Tongue (tissue), 2 donors: ENCODE measurements around the gene MUC21. TPM values are rescaled to one million over a fixed set of nuclear protein-coding genes. Genes with fewer than 3 reads are reported as not detected.
"Not testable (repeated sequence)": the region's sequence is repeated elsewhere in the genome, so short reads cannot be mapped to it uniquely, and the experiment has no call there.

Experiments
- DNase-seq: peaks from one replicate; pipeline ENCODE4 v3.0.0-alpha.2; 2015
- total RNA-seq: library from RNA; depleted of rRNA; stranded (reverse); fragments of >200 nt; gene quantifications from one replicate; pipeline ENCODE4 v1.2.3, GENCODE V29; 2014

The MUC21 gene
- total RNA-seq: 6.9 TPM

DNA sequence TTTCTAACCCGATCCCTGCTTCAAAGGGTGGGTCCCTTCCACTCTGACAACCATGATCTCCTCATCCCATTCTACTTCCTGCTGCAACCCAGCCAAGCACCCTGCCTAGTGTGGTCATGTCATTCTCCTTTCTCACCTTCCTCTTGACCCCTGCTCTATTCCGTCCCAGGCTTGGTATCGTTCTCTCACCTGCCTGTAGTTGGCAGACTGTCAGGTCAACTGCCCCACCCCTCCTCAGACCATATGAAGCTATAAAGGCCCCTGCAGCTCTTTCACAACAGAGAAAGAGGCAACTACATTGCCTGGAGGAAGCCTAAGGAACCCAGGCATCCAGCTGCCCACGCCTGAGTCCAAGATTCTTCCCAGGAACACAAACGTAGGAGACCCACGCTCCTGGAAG is at the start of gene MUC21:
Gene MUC21, plus strand, starts transcription at position 280 of the 400 bp plus-strand sequence. CDS start 241 bp downstream, outside the sequence.
- no peak for DNase-seq

DNA sequence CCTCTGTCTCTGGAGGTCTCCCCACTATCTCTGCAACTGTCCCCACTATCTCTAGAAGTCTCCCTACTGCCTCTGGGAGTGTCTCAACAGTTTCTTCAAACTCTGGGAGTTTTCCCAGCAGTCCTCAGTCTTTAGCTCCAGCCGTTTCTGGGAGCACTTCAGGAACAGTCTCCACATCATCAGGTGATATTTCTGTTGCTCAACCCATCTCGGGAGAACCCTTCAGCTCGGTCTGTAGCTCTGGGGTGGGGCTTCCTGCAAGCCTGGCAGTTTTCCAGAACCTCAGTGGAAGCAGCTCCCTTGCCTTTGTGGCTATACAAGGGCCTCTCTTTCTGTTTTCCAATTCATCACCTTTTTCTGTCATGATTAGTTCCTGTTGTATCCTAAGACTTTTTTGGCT is 48.5 kb upstream of the MUC21 start:
- DNase-seq: no peak

DNA sequence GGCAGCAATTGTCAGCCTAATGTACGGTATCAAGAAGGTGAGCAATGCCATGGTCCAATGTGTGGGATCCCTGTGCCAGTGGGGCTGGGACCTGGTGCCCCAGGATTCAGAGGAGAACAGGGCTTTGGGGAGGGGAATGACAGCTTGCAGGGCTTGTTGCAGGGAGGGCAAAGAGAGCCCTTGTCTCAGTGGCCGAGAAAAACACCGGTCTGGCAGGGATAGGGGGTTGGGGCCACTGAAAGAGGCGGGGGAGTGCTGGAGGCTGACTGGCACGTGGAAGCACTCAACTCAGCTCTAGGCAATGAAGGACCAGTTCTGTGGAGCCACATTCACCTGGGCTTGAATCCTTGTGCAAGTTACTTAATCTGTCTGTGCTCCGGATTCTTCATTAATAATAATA is 46.3 kb upstream of the MUC21 start:
- no peak for DNase-seq

DNA sequence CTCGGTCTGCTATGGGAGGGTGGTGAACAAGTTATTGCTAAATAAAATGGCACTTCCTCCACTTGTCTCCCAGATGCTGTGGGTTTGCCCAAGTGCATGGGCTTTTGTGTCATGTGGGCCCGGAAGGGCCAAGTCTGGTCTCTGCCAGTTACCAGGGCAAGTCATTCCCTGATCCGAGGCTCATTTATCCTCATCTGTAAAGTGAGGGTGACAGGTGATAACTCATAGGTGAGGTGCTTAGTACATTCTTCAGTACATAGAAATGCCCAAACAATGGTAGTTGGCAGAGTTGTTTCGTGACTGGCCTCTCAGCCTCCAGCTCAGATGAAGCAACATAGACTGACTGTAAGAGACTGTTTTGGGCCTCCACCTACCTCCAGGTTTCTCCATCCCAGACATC is 44.8 kb upstream of the MUC21 start:
- DNase-seq: no peak

DNA sequence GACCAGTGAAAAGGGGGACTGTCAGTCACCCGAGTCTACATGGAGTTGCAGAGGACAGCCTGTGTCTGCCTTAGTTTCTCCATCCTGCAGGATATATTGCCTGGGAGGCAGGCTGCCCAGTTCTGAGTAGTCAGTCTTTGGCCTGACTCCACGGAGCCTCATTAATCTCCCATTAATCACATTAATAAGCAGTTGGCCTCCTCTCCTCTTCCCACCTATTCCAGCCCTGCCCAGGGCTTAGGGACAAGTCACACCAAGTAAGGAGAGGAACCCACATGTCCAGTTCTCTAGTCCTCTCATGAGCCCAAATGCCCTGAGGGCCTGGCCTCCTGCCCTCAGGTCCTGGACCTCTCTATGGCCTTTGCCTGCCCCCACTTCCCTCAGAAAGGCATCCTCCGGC is 44.0 kb upstream of the MUC21 start:
- no peak for DNase-seq

DNA sequence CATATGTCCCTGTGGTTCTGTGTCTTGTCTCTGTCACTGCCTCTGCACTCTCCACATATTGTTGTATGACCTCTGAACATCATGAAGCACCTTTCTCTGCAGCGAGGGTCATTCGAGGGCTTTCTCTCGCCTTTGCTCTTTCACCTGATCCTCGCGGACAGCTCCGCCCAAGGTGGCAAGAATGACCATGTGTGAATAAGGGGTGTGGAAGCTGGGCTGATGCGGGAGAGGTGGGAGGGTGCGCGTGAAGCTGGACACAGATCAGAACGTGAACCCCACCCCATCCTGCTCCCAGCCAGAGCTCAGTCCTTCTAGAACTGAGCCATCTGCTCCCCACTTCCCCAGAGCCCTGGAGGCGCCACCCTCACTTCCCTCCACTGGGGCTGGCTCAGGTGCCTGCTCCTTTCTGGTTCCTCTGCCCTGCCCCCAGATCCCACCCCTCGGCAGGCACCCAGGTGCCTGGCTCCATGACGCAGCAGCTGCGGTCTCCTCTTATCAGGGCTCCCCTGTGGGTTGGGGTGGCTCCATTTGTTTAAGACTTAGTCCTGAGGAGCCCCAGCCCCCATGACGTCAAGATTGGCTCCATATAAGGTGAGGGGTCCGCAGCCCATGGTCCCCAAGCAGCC is 43.0 kb upstream of the MUC21 start, which contains the start of gene MUCL3:
Gene MUCL3, plus strand, starts transcription at position 613 of the 626 bp plus-strand sequence. CDS start 27 bp downstream, outside the sequence.
- no peak for DNase-seq

DNA sequence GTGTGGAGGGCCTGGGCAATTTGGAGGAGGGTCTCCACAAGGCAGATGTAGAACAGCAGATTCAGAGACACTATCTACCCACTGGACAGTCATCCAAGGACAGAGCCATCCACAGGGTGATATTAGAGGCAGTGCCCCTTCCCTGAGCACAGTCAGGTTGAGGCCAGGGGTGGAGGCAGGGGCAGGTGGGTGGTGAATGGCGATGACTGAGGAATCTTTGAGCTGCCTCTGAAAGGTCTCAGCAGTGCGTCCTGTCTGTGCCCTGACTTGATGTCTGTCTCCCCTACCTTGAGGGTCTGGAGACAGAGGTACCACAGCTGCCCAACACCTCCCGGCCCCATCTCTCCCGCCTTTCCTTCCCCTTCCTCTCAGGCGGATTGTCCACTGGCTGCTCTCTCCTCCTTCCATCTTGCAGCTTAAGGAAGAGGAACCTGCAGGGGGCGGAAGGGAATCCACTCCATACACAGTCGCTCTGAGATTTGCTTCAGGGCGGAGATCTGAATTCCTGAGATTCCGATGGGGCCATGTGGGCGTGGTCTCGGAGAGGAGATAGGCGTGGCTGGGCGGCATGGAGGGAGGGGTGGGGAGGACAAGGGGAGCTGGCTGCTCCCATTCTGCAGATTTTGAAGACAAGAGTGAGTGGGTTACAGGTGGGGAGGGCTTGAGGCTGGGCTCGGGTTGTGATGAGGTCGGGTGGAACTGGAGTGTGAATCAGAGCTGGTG is 41.0 kb upstream of the MUC21 start:
- DNase-seq: peak; percentile 72

DNA sequence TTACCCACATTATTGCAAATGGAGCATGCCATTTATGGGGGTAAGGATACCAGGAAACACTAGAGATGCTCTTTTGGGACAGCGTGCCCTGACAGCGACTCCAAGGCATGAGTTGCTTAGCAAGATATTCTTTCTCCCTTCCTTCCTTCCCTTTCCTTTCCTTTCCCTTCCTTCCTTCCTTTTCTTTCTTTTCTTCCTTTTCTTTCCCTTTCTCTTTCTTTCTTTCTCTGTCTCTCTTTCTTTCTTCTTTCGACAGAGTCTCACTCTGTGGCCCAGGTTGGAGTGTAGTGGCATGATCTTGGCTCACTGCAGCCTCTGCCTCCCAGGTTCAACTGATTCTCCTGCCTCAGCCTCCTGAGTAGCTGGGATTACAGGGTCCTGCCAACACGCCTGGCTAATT is 39.5 kb upstream of the MUC21 start:
- no peak for DNase-seq

DNA sequence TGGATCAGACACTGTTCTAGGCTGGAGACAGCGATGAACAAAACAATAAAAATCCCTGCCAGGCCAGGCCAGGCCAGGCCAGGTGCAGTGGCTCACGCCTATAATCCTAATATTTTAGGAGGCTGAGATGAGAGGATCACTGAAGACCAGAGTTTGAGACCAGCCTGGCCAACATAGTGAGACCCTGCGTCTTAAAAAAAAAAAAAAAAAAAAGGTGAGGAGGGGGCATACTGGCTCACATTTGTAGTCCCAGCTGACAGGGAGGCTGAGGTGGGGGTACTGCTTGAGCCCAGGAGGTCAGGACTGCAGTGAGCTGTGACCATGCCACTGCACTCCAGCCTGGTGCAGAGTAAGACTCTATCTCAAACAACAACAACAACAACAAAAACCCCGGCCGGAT is 38.2 kb upstream of the MUC21 start:
- no peak for DNase-seq

DNA sequence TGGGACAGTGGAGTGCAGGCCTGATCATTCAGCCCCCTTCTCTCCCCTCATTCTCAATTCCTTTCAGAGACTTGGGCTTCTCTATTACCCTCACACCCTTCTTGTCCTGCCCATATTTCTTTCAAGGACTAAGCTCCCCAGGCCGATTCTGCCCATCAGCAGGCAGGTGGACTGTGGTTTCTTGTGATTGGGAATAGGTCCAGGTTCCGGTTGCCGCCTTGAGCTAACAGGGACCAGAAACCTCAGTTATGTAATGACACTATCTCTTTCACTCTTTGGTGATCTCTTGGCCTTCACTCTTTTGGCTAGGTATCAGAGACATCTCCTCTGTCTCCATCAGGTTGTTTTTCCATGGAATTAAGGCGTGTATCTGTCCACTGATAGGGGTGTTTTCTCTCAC is 36.3 kb upstream of the MUC21 start:
- no peak for DNase-seq

DNA sequence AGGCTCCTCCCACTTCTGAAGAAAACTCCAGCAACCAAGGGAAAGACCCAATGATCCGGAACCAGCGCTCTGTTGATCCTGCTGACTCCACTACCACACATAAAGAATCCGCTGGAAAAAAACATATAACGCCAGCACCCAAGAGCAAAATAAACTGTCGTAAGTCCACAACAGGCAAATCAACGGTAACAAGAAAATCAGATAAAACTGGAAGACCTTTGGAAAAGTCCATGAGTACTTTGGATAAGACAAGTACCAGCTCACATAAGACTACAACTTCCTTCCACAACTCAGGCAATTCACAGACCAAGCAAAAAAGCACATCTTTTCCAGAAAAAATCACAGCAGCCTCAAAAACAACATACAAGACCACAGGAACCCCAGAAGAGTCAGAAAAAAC is 34.7 kb upstream of the MUC21 start:
- no peak for DNase-seq

DNA sequence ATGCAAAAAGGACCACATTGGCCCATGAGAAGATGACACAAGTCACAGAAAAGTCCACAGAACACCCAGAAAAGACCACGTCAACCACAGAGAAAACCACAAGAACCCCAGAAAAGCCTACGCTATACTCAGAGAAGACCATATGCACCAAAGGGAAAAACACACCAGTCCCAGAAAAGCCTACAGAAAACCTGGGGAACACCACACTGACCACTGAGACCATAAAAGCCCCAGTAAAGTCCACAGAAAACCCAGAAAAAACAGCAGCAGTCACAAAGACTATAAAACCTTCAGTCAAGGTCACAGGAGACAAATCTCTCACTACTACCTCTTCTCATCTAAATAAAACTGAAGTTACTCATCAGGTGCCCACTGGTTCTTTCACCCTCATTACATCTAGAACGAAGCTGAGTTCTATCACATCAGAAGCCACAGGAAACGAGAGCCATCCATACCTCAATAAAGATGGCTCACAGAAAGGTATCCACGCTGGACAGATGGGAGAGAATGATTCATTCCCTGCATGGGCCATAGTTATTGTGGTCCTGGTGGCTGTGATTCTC is 31.5 kb upstream of the MUC21 start:
- no peak for DNase-seq

DNA sequence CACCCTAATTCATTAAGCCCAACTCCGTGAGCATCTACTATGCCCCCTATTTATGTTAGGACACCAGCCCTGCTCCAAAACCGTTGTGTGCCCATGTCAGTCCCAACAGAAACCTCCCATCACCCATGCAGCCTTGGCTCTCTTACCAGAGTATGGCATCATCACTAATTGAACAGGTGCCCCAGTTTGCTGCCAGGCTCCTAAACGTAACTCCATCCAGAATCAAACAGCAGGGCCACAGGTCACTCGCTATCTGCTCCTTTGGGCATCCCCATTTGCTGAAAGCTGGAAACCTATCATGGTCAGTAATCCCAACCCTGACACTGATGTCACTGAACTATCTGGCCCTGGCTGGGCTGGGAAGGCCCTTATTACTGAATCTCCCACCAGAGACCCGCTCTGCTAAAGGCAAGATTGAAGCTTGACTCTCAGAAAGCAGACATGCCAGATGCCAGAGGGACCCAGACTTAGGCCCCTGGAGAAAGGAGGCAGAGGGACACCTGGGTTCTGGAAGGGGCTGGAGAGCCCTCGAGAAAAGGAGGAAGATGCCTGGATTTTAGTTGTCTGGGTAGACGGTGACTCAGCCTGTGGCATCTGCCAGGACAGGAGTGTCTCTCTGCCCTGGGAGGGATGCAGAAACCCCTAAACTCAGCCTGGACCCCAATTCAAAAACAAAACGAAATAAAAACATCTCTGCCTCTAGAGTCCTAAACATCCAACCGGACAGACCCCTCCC is 28.7 kb upstream of the MUC21 start:
- no peak for DNase-seq

DNA sequence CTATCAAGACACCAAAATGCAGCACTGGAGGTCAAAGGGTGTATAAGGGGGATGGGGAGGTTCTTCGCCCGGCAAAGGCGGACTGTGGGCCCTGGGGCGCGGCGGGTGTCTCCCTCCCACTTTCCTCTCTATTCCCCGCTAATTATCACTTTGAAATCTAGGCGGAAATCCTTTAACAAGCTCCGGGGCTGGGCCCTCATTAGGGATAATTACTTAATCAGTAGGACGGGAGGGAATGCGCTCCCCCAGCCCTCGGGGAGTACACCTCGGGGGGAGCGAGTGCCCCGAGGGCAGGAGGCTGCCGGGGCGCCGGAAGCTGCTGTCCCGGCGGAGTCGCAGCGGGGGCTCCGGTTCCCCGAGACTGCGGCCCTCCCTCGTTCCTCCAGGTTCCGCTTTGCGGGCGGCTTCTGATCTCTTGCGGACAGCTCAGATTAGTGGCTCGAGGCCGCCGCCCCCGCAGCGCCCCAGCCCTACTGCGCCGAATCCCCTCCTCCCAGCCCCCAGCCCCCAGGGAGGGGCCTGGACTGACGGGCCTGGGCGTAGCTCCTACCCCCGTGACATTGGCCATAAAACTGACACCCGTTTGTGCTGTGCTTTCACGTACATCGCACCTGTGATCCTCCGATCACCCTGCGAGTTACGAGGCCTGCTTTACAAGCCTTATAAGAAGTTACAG is 28.0 kb upstream of the MUC21 start:
- peak; percentile 43 for DNase-seq

DNA sequence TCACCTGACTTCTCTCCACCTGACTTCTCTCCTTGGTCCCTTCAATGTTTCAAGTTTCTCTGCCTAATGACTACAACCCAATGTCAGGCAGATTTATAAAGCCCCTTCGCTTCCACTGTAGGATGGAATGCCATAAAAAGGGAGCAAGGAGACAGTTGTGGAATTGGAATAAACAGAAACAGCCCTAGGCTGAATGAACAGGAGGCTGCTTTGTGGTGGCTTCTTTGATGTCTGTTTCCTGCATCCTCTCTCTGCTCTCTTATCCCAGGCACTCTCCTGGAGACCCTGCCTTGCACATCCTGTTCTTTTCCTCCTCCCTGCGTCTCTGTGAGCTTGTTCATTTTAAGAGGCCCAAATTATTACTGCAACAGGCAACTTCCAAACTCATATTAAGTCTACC is 25.8 kb upstream of the MUC21 start:
- no peak for DNase-seq

DNA sequence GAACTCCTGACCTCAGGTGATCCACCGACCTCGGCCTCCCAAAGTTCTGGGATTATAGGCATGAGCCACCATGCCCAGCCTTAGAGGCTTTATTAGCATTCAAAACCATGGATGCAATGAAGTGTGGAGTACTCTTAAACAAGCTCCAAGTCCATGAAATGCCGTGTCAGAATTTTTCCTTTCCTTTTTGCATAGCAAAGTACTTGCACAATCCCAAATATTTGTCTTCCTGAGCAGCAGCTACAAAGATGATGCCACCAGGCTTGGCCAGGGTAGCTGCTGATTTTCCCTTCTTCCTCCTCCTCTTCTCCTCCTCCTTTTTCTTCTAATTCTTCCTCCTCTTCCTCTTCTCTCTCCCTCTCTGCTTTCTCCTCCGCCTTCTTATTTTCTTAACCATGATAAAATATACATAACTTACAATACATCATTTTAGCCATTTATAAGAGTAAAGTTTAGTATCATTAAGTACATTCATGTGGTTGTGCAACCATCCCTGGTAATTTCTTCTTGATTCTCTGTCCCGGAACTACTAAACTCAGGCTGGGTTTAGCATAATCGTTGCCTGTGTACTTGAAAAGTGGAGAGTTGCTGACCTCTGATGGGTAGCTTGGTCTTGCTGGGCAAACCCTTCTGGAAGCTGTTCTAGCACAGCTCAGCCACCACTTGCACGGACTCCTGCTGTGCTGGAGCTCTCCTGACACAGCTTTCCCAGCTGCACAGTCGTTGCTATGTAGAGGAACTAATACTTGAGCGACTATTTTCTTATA is 22.4 kb upstream of the MUC21 start:
- DNase-seq: no peak

DNA sequence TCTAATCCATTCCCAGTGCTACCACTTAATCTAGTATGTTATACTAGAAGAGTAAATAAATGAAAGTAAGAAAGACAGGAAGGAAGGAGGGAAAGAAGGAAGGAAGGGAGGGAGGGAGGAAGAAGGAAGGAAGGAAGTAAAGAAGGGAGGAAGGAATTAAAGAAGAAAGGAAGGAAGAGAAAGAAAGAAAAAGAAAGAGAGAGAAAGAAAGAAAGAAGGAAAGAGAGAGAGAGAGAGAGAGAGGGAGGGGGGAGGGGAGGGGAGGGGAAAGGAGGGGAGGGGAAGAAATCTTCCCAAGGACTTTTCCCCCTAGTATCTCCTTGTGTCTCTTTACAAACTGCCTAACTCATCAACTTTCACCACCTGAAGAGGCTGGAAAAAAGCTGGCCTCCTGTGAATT is 20.8 kb upstream of the MUC21 start:
- no peak for DNase-seq

DNA sequence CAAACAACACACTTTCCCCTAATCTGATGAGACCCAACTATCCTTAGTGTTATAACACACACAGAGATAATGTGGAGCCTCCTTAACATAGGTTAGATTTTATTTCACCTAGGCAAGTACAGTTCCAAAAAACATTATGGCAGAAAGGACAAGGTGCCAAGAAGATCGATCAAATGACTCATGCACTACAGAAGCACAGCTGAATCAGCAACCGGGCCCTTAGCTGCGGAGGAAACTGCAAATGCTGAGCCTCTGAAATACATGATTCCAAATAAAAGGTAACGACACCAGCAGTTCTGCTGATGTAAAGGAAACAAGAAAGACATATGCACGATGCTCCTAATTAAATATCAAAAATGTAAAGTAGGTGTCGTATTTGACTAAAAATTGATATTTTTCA is 19.9 kb upstream of the MUC21 start:
- DNase-seq: no peak

DNA sequence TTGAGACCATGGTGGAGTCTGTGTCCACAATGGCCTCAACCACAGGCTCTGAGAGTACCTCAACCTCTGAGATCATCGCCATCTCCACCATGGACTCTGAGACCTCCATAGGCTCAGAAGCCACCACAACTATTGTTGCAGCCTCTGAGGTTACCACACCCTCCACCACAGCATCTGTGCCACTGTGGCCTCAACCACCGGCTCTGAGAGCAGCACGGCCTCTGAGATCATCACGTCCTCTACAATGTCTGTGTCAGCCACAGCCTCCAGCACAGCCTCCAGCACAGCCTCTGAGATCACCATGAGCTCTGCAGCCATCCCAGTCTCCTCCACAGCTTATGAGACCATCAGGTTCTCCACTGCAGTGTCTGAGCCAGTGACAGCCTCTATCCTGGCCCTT is 19.4 kb upstream of the MUC21 start:
- DNase-seq: no peak

DNA sequence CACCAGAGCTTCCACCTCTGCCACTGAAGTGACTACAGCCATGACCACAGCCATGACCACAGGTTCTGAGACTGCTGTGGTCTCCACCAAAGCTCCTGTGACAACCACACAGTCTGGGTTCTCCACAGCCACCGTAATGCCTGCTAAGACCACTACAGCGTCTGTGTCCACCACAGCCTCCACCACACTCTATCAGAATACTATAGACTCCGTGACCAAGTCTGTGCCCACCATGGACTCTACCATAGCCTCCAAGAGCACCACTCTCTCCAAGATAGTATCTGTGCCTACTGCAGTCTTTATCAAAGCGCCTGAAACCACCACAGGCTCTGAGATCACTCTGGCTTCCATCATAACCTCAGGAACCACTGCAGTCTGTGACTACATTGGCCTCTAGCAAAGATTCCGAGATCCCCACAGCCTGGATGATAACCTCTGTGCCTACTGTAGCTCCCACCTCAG is 18.3 kb upstream of the MUC21 start:
- DNase-seq: no peak

DNA sequence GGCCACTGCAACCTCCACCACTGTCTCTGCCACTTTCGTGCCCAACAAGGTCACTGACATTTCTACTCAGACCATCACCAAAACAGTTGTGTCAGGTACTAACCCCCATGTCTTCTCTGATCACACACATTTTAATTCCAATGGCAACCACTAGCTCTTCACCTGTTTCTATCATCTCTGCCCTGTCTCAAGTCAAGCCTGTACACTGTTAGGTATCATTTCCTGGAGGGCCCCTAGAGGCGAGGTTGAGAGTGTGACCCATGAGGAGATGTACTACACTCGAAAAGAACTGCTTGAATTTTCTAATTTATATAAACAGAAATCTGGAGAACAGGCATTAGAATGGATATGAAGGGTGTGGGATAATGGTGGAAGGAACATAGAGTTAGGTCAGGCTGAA is 17.4 kb upstream of the MUC21 start:
- DNase-seq: no peak

DNA sequence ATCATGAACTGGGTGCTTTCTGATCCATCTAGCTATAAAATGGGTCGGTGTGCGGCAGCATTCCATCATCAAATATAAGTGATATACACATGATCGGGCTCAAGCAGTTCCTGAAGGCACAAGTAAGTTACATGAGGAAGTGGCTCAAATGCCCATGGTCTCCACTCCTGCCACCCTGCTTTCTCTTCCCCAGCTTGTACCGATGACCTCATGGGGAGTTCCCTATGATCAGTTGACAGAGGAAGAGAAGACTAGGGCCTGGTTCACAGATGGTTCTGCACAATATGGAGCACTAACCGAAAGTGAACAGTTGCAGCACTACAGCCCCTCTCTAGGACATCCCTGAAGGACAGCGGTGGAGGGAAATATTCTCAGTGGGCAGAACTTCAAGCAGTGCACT is 14.3 kb upstream of the MUC21 start:
- DNase-seq: not testable (repeated sequence)
